Liver (tissue), 9 donors: ENCODE results near the gene ATP5F1B. TPM values are rescaled to one million over a fixed set of nuclear protein-coding genes. Genes with fewer than 3 reads are reported as not detected.

ENCODE experiments used
- DNase-seq: peaks from one replicate; pipeline ENCODE4 v3.0.0-alpha.2; 2017; ENCODE audit warnings: low spot score
- H3K27ac ChIP-seq, 2 donors: one replicate each; pipeline ENCODE4 v1.7.0; 2013; ENCODE audit warnings: inconsistent platforms in 2 of 2, low read length in 2 of 2, control low read depth in 1 of 2, low read depth in 1 of 2, mild to moderate bottlenecking in 1 of 2
- H3K27me3 ChIP-seq, 4 donors: one replicate each; pipeline versions ENCODE4 v1.6.1 to v1.7.0; 2013; ENCODE audit warnings: low read length in 3 of 4, inconsistent platforms in 1 of 4, mild to moderate bottlenecking in 1 of 4, moderate library complexity in 1 of 4; ENCODE audit not compliant: control insufficient read depth in 4 of 4, insufficient read depth in 4 of 4
- H3K36me3 ChIP-seq, 4 donors: one replicate each; pipeline versions ENCODE4 v1.6.1 to v1.7.0; 2013; ENCODE audit warnings: low read length in 3 of 4, mild to moderate bottlenecking in 3 of 4, low read depth in 1 of 4, moderate library complexity in 1 of 4; ENCODE audit not compliant: control insufficient read depth in 4 of 4, insufficient read depth in 3 of 4
- H3K4me1 ChIP-seq, 4 donors: one replicate each; pipeline versions ENCODE4 v1.6.1 to v1.7.0; 2013; ENCODE audit warnings: low read length in 3 of 4, mild to moderate bottlenecking in 3 of 4, moderate library complexity in 1 of 4; ENCODE audit not compliant: control insufficient read depth in 4 of 4, insufficient read depth in 4 of 4
- H3K4me3 ChIP-seq, 3 donors: one replicate each; pipeline versions ENCODE4 v1.6.1 to v1.7.0; 2013; ENCODE audit warnings: low read length in 3 of 3, control low read depth in 1 of 3, low read depth in 1 of 3, mild to moderate bottlenecking in 1 of 3
- H3K9ac ChIP-seq, 2 donors: one replicate each; pipeline ENCODE4 v1.7.0; 2013; ENCODE audit warnings: low read length in 2 of 2, mild to moderate bottlenecking in 2 of 2, moderate library complexity in 2 of 2, control low read depth in 1 of 2, low read depth in 1 of 2
- H3K9me3 ChIP-seq, 4 donors: one replicate each; pipeline versions ENCODE4 v1.6.1 to v1.7.0; 2013; ENCODE audit warnings: low read length in 3 of 4; ENCODE audit not compliant: control insufficient read depth in 4 of 4
- ATF3 ChIP-seq: IDR thresholded peaks from 2 replicates; pipeline ENCODE4 v1.6.1; 2016; ENCODE audit warnings: antibody characterized with exemption
- EGR1 ChIP-seq, 2 donors: IDR thresholded peaks; 2 replicates each; pipeline ENCODE4 v1.6.1; 2016 to 2018; ENCODE audit warnings: antibody characterized with exemption in 2 of 2, low read depth in 2 of 2
- FOXA1 ChIP-seq: IDR thresholded peaks from 2 replicates; pipeline ENCODE4 v1.6.1; 2016; ENCODE audit warnings: antibody characterized with exemption
- FOXA2 ChIP-seq: IDR thresholded peaks from 2 replicates; pipeline ENCODE4 v1.6.1; 2016; ENCODE audit warnings: antibody characterized with exemption
- GABPA ChIP-seq, 2 donors: IDR thresholded peaks in 1 of 2; conservative IDR thresholded peaks in 1 of 2; 2 replicates each; pipeline ENCODE4 v1.6.1; 2016; ENCODE audit warnings: antibody characterized with exemption in 2 of 2, mild to moderate bottlenecking in 1 of 2, moderate library complexity in 1 of 2
- HNF4A ChIP-seq, 2 donors: conservative IDR thresholded peaks; 2 replicates each; pipeline ENCODE4 v1.6.1; 2016; ENCODE audit warnings: antibody characterized with exemption in 2 of 2, mild to moderate bottlenecking in 2 of 2
- HNF4G ChIP-seq: IDR thresholded peaks from 2 replicates; pipeline ENCODE4 v1.6.1; 2016; ENCODE audit warnings: antibody characterized with exemption
- JUND ChIP-seq, 2 donors: IDR thresholded peaks; 2 replicates each; pipeline ENCODE4 v1.6.1; 2016; ENCODE audit warnings: antibody characterized with exemption in 2 of 2
- NR2F2 ChIP-seq: IDR thresholded peaks from 2 replicates; pipeline ENCODE4 v1.6.1; 2016; ENCODE audit warnings: antibody characterized with exemption
- RAD21 ChIP-seq, 2 donors: IDR thresholded peaks; 2 replicates each; pipeline ENCODE4 v1.6.1; 2016; ENCODE audit warnings: antibody characterized with exemption in 2 of 2, mild to moderate bottlenecking in 2 of 2
- RXRA ChIP-seq, 2 donors: IDR thresholded peaks; 2 replicates each; pipeline ENCODE4 v1.6.1; 2017 to 2018; ENCODE audit warnings: antibody characterized with exemption in 2 of 2, mild to moderate bottlenecking in 1 of 2
- SP1 ChIP-seq: IDR thresholded peaks from 2 replicates; pipeline ENCODE4 v1.6.1; 2018; ENCODE audit warnings: antibody characterized with exemption, mild to moderate bottlenecking
- TAF1 ChIP-seq: conservative IDR thresholded peaks from 2 replicates; pipeline ENCODE4 v1.6.1; 2016; ENCODE audit warnings: antibody characterized with exemption, mild to moderate bottlenecking
- YY1 ChIP-seq: IDR thresholded peaks from 2 replicates; pipeline ENCODE4 v1.6.1; 2016; ENCODE audit warnings: antibody characterized with exemption, mild to moderate bottlenecking
- WGBS: extraction: QIAGEN DNeasy Blood & Tissue Kit; methylation state at CpG from one replicate; pipeline ENCODE4 v1.1.7; 2013; 5-methylcytosine and 5-hydroxymethylcytosine counted together
- polyA plus RNA-seq, 2 donors: library from polyadenylated mRNA; stranded (reverse) in 1 of 2; unstranded in 1 of 2; fragments of 200-250 nt in 1 of 2; fragments of >200 nt in 1 of 2; fragmentation: Nextera tagmentation in 1 of 2; extraction: Ambion mirVana in 1 of 2; gene quantifications; one replicate each; pipeline versions ENCODE4 v1.2.1 to v1.2.3, GENCODE V29; 2013 to 2015
- total RNA-seq, 2 donors: library from RNA; depleted of rRNA; stranded (reverse); fragments of >200 nt; gene quantifications; one replicate each; pipeline ENCODE4 v1.2.3, GENCODE V29; 2014
- TF ChIP-seq, protein P1 (sequence below): IDR thresholded peaks from 2 replicates; pipeline ENCODE4 v1.6.1; 2016; ENCODE audit warnings: antibody characterized with exemption
- TF ChIP-seq, protein P2 (sequence below): fragments of 150-350 bp; IDR thresholded peaks from 2 replicates; pipeline ENCODE4 v1.5.1; 2017; ENCODE audit warnings: improper control_type of control experiment, low read depth, low read length; ENCODE audit not compliant: missing input control
- TF ChIP-seq, protein P3 (sequence below): IDR thresholded peaks from 2 replicates; pipeline ENCODE4 v1.6.1; 2016; ENCODE audit warnings: antibody characterized with exemption, mild to moderate bottlenecking
- TF ChIP-seq, protein P4 (sequence below): IDR thresholded peaks from 2 replicates; pipeline ENCODE4 v1.6.1; 2016; ENCODE audit warnings: antibody characterized with exemption
- donor health status: healthy.
- donor health status: healthy.
- donor health status: healthy.
- donor health status: healthy.
- donor health status: healthy.

Gene ATP5F1B
- 100 to 1,000 TPM; 273 to 347 TPM for total RNA-seq
- polyA plus RNA-seq = 100 to 1,000 TPM; 528 to 569 TPM

GRCh38 chr12:56645717-56646446 is at the start of gene ATP5F1B:
ATP5F1B (minus strand) TSS chr12:56645984; CDS start chr12:56645963, 21 bp downstream.
- Histone ChIP-seq H3K36me3 (peaks cover 8 to 28% (median 19%) of the 10 kb centered on the region in 4 donors), H3K4me3 (peak within 1 kb of the TSS; percentile 73 to 99 (median 97)), H3K27ac (peak within 1 kb of the TSS; percentile 82 to 91), H3K9me3 (no peaks in the 10 kb centered on the region), H3K4me1 (peaks cover 2 to 16% (median 8%) of the 10 kb centered on the region in 4 donors), H3K9ac (peak within 1 kb of the TSS; percentile 98), H3K27me3 (no peaks in the 10 kb centered on the region)
- DNase-seq = peak; percentile 93
- TF ChIP-seq, protein P1, sequence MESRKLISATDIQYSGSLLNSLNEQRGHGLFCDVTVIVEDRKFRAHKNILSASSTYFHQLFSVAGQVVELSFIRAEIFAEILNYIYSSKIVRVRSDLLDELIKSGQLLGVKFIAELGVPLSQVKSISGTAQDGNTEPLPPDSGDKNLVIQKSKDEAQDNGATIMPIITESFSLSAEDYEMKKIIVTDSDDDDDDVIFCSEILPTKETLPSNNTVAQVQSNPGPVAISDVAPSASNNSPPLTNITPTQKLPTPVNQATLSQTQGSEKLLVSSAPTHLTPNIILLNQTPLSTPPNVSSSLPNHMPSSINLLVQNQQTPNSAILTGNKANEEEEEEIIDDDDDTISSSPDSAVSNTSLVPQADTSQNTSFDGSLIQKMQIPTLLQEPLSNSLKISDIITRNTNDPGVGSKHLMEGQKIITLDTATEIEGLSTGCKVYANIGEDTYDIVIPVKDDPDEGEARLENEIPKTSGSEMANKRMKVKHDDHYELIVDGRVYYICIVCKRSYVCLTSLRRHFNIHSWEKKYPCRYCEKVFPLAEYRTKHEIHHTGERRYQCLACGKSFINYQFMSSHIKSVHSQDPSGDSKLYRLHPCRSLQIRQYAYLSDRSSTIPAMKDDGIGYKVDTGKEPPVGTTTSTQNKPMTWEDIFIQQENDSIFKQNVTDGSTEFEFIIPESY = peak; percentile 65
- TF ChIP-seq, protein P2, sequence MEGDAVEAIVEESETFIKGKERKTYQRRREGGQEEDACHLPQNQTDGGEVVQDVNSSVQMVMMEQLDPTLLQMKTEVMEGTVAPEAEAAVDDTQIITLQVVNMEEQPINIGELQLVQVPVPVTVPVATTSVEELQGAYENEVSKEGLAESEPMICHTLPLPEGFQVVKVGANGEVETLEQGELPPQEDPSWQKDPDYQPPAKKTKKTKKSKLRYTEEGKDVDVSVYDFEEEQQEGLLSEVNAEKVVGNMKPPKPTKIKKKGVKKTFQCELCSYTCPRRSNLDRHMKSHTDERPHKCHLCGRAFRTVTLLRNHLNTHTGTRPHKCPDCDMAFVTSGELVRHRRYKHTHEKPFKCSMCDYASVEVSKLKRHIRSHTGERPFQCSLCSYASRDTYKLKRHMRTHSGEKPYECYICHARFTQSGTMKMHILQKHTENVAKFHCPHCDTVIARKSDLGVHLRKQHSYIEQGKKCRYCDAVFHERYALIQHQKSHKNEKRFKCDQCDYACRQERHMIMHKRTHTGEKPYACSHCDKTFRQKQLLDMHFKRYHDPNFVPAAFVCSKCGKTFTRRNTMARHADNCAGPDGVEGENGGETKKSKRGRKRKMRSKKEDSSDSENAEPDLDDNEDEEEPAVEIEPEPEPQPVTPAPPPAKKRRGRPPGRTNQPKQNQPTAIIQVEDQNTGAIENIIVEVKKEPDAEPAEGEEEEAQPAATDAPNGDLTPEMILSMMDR = no peak
- TF ChIP-seq FOXA2 (peak; percentile 38), JUND (IDR thresholded peaks at IDR 0.05) (peak; percentile 38 to 53), NR2F2 (peak; percentile 21), FOXA1 (no peak), YY1 (peak; percentile 96), ATF3 (no peak), HNF4A (conservative IDR thresholded peaks at IDR 0.05) (peak; percentile 14 to 46), TAF1 (peak; percentile 99), SP1 (peak; percentile 100), RAD21 (IDR thresholded peaks at IDR 0.05) (peak; percentile 23 to 26), RXRA (IDR thresholded peaks at IDR 0.05) (peak; percentile 40 to 57), GABPA (IDR thresholded peaks at IDR 0.05 in 1 of 2, conservative IDR thresholded peaks at IDR 0.05 in 1 of 2) (peak; percentile 74 to 93), EGR1 (IDR thresholded peaks at IDR 0.05; ENCODE audit: low read depth in 2 of 2) (no peak), HNF4G (no peak)
- TF ChIP-seq, protein P3, sequence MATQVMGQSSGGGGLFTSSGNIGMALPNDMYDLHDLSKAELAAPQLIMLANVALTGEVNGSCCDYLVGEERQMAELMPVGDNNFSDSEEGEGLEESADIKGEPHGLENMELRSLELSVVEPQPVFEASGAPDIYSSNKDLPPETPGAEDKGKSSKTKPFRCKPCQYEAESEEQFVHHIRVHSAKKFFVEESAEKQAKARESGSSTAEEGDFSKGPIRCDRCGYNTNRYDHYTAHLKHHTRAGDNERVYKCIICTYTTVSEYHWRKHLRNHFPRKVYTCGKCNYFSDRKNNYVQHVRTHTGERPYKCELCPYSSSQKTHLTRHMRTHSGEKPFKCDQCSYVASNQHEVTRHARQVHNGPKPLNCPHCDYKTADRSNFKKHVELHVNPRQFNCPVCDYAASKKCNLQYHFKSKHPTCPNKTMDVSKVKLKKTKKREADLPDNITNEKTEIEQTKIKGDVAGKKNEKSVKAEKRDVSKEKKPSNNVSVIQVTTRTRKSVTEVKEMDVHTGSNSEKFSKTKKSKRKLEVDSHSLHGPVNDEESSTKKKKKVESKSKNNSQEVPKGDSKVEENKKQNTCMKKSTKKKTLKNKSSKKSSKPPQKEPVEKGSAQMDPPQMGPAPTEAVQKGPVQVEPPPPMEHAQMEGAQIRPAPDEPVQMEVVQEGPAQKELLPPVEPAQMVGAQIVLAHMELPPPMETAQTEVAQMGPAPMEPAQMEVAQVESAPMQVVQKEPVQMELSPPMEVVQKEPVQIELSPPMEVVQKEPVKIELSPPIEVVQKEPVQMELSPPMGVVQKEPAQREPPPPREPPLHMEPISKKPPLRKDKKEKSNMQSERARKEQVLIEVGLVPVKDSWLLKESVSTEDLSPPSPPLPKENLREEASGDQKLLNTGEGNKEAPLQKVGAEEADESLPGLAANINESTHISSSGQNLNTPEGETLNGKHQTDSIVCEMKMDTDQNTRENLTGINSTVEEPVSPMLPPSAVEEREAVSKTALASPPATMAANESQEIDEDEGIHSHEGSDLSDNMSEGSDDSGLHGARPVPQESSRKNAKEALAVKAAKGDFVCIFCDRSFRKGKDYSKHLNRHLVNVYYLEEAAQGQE = peak; percentile 95
- TF ChIP-seq, protein P4, sequence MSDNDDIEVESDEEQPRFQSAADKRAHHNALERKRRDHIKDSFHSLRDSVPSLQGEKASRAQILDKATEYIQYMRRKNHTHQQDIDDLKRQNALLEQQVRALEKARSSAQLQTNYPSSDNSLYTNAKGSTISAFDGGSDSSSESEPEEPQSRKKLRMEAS = peak; percentile 68
- WGBS = under 1% methylated on average over 39 of the region's 39 CpGs
